GM19452 (cell line): ENCODE data around the gene C11orf65.

Source experiments
- ATAC-seq: cut with Tn5 transposase; IDR thresholded peaks from one replicate; pipeline ENCODE4 v1.9.1; 2021; ENCODE audit not compliant: unreplicated experiment

The C11orf65 gene

GRCh38 chr11:108467091-108467823 lies at the start of gene C11orf65:
Gene C11orf65, minus strand, starts transcription at chr11:108467529. Its CDS starts 5,970 bp downstream, at chr11:108461559.
- peak; percentile 99 for ATAC-seq

GRCh38 chr11:108516125-108516524 lies 48.8 kb upstream of the C11orf65 start:
- no peak for ATAC-seq

- no peak for ATAC-seq
Measured at GRCh38 chr11:108512708-108513107, 45.4 kb upstream of the C11orf65 start.

- no peak for ATAC-seq
Measured at GRCh38 chr11:108511851-108512474, 44.6 kb upstream of the C11orf65 start.

- no peak for ATAC-seq
Measured at GRCh38 chr11:108508653-108509593, 41.6 kb upstream of the C11orf65 start.

GRCh38 chr11:108501396-108501795 lies 34.1 kb upstream of the C11orf65 start:
- ATAC-seq = no peak

GRCh38 chr11:108500721-108501120 lies 33.4 kb upstream of the C11orf65 start:
- no peak for ATAC-seq

GRCh38 chr11:108500169-108500568 lies 32.8 kb upstream of the C11orf65 start:
- no peak for ATAC-seq

GRCh38 chr11:108498816-108499408 lies 31.6 kb upstream of the C11orf65 start:
- ATAC-seq = no peak

- ATAC-seq = peak; percentile 56
Measured at GRCh38 chr11:108498046-108498815, 30.9 kb upstream of the C11orf65 start, which contains the start of gene POGLUT3. Gene POGLUT3, minus strand, starts transcription at chr11:108498384. Its CDS starts 18 bp downstream, at chr11:108498366.

- peak; percentile 52 for ATAC-seq
Measured at GRCh38 chr11:108497317-108498045, 30.2 kb upstream of the C11orf65 start.

GRCh38 chr11:108496643-108497256 lies 29.4 kb upstream of the C11orf65 start:
- ATAC-seq = no peak

GRCh38 chr11:108495326-108495725 lies 28.0 kb upstream of the C11orf65 start:
- ATAC-seq = no peak

GRCh38 chr11:108494182-108494581 lies 26.9 kb upstream of the C11orf65 start:
- no peak for ATAC-seq

- no peak for ATAC-seq
Measured at GRCh38 chr11:108491936-108492335, 24.6 kb upstream of the C11orf65 start.

- ATAC-seq = no peak
Measured at GRCh38 chr11:108486828-108487227, 19.5 kb upstream of the C11orf65 start.

- ATAC-seq = no peak
Measured at GRCh38 chr11:108486331-108486730, 19.0 kb upstream of the C11orf65 start.

- ATAC-seq = no peak
Measured at GRCh38 chr11:108483163-108483562, 15.8 kb upstream of the C11orf65 start.
